GM19467 (cell line): ENCODE data around the gene DCTN2.
"Not testable (repeated sequence)": the region's sequence is repeated elsewhere in the genome, so short reads cannot be mapped to it uniquely, and the experiment has no call there.

Experiments used
- ATAC-seq: cut with Tn5 transposase; IDR thresholded peaks from one replicate; pipeline ENCODE4 v1.9.1; 2021; ENCODE audit warnings: mild to moderate bottlenecking, moderate library complexity; ENCODE audit not compliant: unreplicated experiment

The DCTN2 gene

GRCh38 chr12:57577981-57578758 lies 31.2 kb upstream of the DCTN2 start:
- ATAC-seq, result no peak

DNA sequence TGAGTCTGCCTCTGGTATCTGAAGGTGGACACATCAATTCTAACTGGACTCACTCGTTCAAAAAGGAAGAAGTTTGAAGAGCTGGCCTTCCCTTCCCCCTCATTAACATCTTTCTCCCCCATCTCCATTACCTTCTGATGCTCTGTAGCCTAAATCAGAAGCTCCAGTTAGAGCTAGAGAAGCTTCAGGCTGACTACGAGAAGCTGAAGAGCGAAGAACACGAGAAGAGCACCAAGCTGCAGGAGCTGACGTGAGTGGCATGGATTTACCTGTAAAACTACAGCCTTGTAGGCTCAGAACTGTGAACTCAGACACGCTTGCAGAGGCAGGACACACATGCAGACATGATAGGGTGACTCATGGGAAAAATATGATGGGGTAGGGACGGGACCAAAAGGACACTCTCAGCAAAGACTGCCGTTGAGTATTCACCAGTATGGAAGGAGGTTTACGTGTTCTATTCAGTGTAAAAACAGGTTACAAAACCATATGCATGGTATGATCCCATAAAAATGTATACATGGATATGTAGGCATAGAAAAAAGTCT lies 29.7 kb upstream of the DCTN2 start:
- no peak for ATAC-seq

DNA sequence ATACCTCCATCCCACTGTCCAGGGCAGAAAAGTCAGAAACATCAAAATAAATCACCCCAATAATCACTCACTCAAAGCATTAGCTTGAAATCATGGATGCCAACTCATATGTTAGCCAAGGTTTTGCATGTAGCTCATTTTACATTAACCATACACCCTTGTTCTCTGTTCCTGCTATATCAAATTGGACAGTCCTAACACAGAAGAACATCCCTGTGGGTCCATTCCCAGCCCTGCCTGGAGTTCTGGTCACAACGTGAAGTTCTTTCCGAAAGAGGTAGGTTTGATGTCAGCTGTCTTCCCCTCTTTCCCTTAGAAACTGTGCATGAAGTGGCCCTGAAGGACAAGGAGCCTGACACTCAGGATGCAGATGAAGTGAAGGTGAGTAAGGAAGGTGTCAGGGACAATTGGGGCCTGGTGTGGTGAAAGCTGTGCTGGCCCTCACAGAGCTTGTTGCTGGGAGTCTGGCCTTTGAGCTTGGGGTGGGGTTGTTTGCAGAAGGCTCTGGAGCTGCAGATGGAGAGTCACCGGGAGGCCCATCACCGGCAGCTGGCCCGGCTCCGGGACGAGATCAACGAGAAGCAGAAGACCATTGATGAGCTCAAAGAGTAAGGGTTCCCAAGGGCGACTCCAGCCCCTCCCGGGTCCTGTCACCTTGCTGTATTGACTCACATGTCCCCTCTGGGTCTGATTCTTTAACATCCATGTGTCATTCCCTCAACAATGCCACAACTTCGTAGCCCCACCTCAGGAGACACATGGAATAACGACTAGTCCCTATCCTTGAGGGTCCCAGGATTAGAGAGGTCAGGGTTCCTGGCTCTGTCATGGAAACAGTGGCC lies 29.0 kb upstream of the DCTN2 start:
- ATAC-seq, result no peak

DNA sequence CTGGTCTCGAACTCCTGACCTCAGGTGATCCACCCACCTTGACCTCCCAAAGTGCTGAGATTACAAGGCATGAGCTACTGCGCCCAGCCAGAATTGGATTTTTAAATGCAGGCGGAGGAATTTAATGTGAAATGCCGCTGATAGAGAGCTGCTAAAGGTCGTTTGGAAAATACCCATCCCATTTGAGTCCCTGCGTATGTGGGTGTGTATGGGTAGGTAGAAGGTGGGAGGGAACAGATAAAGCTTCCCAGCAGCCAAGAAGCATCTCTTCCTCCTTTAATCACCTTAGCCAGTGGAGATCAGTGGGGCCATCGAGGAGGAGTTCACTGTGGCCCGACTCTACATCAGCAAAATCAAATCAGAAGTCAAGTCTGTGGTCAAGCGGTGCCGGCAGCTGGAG lies 27.8 kb upstream of the DCTN2 start:
- no peak for ATAC-seq

DNA sequence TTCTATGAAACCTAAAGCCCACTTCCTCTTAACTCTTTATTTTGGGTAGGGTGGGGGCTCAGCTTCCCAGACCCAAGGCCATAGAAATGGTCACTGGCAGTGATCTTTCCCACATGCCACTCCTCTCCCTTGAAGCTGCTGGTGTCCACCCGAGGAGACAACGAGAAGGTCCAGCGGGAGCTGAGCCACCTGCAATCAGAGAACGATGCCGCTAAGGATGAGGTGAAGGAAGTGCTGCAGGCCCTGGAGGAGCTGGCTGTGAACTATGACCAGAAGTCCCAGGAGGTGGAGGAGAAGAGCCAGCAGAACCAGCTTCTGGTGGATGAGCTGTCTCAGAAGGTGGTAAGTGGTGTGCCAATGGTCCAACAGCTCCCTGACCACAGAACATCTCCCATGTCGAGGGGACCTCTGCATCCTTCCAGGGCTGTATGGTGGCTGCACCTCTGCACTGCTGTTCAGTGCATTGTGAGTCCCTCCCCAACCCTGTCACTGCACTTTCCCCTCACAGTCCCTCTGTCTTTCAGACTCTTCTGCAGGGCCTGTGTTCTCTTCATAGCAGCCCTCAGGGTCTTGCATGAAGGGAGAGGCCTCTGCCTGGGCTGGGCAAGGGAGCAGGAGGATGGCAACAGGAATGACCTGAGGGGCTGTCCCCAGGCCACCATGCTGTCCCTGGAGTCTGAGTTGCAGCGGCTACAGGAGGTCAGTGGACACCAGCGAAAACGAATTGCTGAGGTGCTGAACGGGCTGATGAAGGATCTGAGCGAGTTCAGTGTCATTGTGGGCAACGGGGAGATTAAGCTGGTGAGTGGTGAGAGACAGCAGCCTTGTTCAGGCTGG lies 25.2 kb upstream of the DCTN2 start:
- ATAC-seq, result no peak

- not testable (repeated sequence) for ATAC-seq
Measured at GRCh38 chr12:57570438-57570837, 23.4 kb upstream of the DCTN2 start.

GRCh38 chr12:57569858-57570257 lies 22.9 kb upstream of the DCTN2 start:
- ATAC-seq, result no peak

DNA sequence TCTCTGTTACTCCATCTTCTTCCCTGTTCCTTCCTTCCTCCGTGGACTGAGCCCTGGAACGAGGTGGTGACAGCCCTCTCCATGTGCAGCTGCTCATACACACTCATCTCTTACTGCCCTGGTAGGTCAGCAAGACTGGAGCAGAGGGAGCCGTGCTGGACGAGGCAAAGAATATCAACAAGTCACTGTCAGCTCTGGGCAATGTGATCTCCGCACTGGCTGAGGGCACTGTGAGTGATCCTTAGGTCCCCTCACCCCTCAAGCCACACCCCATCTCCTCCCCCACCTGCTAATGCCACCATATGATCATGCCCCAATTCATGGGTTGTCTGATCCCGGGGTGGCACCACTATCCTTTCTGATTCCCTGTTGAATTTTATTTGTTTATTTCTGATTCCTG lies 21.8 kb upstream of the DCTN2 start:
- ATAC-seq, result no peak

- no peak for ATAC-seq
Measured at GRCh38 chr12:57564178-57564740, 17.3 kb upstream of the DCTN2 start.

DNA sequence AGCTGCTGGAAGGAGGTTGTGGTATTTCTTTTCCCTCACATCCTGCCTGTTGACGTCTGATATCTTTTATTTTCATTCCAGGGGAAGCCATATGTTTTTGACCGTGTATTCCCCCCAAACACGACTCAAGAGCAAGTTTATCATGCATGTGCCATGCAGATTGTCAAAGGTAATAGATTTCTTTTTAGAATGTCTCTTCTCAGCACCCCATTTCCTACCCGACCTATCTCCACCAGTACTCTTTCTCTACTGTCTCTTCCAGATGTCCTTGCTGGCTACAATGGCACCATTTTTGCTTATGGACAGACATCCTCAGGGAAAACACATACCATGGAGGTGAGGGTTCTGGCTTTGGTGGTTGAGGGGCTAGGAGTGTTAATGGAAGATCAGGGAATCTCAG lies 16.4 kb upstream of the DCTN2 start:
- no peak for ATAC-seq

GRCh38 chr12:57561117-57561516 lies 14.1 kb upstream of the DCTN2 start:
- ATAC-seq, result not testable (repeated sequence)

GRCh38 chr12:57560516-57560915 lies 13.5 kb upstream of the DCTN2 start:
- no peak for ATAC-seq

DNA sequence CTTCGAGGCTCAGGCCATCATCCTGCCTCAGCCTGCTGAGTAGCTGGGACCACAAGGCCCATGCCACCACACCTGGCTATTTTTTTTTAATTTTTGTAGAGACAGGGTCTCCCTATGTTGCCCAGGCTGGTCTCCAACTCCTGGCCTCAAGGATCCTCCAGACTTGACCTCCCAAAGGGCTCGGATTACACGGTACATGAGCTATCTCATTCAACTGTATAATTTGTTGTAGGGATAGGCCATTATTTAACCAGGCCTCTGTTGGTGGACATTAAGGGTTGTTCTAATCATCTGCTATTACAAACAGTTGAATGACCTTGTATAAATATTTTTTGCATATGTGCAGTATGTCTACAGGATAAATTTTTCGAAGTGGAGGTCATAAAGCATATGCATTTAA lies 11.9 kb upstream of the DCTN2 start:
- no peak for ATAC-seq

DNA sequence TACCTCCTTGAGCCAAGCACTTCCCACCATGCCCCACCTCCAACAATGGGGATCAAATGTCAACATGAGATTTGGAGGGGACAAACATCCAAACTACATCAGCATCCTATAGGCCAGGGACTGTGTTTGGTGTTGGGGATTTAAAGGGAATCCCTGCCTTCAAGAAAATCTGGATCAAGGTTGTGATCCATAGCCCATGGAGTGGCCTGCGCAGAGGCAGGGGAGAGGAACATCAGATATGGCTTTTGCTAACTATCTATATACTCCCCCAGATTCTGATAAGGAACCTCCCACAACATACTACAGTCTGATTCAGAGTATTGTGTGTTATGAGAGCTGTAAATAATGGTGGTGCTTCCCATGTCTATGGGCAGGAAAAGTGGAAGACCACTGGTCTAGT lies 7.9 kb upstream of the DCTN2 start:
- ATAC-seq, result no peak

DNA sequence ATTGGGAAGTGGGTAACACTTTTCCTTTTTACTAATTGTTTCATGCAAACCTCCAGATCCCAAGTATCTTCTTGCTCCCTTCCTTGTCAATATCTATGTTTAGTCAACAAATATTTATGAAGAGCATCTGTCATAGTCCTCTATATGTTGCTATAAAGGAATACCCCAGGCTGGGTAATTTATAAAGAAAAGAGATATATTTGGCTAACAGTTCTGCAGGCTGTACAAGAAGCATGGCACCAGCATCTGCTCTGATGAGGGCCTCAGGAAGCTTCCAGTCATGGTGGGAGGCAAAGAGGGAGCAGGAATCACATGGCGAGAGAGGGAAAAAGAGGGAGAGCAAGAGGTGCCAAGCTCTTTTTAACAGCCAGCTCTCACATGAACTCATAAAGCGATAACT lies 7.5 kb upstream of the DCTN2 start:
- no peak for ATAC-seq

DNA sequence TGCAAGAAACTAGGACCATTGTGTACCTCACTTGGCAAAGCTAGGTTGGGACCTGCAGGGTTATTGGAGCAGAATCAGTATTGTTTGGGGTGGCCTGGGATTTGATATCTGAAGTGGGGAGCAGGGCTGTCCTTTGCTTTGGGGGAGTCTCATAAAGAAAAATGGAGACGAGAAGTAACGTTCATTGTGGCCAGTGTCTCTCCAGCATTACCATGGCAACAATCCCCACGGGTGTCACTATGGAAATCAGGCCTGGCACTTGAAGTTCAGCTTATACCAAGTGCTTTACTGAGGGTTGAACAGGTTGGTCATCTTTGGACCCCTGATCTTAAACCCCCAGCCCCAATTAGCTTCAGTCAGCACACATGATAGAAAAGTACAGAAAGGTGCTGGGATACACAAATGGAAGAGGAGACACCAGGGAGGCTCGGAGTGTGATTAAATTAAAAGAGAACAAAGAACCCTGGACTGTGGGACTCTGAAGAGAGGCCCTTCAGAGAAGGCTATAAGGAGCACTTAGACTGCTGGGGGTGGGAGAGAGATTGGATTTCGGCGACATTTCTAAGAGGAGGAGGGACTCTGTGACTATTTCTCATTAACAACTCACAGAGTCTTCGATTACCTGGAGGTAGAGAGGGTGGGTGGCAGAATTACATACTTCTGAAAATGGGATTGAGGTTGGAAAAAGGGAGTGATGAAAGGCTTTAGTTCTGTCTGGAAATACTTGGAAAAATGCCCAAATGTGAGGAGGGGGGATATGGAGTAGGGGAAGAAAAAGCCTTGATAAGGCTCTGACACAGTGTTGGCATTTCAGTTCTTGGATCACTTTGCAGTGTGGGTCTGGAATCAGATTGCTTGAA lies 6.6 kb upstream of the DCTN2 start:
- ATAC-seq, result no peak

- ATAC-seq, result no peak
Measured at GRCh38 chr12:57552835-57553313, 5.9 kb upstream of the DCTN2 start.

DNA sequence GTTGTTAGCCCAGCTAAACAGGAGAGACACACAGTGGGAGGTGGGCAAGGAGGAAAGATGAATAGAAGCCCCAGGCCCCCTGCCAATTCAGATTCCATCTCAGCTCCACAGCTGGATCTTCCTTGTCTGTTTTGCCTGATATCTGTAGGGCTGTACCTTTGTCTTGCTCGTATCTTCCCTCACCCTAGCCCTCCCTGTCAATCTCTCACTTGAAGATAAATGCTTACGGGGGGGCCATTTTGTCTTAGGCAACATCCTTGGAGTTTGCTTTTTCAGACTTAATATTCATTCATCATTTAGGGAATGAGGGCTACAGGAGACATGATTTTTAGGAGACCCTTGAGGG lies 5.3 kb upstream of the DCTN2 start:
- ATAC-seq, result no peak

DNA sequence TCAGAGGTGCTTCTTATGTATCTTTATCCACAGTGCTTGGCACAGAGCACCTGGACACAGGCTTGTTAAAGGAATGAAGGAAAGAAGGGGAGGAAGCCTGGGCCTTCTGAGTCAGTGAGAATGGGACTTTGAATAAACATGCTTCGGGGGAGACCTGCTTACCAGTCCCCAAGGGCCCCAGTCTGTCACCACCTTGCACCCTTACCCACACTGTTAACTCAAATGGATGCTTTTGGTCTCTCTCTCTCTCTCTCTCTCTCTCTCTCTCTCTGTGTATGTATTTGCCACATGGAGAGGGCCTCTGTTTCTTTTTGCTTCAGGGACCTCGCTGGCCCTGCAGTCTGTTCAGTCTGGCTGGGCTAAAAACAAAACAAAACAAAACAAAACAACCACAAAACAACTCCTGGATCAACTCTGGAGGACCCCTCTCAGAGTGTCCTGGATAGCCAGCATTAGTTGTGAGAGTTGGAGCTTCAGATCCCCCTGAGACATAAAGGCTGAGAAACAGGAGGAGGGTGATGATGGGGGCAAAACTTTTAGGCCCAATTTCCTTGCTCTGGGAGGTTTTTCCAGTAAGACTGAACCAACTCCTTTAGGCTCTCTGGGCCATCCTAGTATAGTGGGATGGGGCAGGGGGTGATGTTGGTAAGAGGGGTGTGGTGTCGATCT lies 4.8 kb upstream of the DCTN2 start:
- ATAC-seq, result no peak
